HG03521 (cell line): ENCODE data around the gene RBFOX2.
A peak's percentile ranks its signal among the peaks of the same experiment; 100 is the strongest.
"Not testable (repeated sequence)": the region's sequence is repeated elsewhere in the genome, so short reads cannot be mapped to it uniquely, and the experiment has no call there.

ENCODE experiments used
- ATAC-seq: cut with Tn5 transposase; IDR thresholded peaks from one replicate; pipeline ENCODE4 v1.9.1; 2021; ENCODE audit warnings: mild to moderate bottlenecking, moderate library complexity; ENCODE audit not compliant: unreplicated experiment

Gene RBFOX2

GRCh38 chr22:36028646-36029405 lies at the start of gene RBFOX2:
TSS of gene RBFOX2 (minus strand) at chr22:36028824. CDS start at chr22:36028425, 399 bp downstream.
- ATAC-seq = peak; percentile 46

- no peak for ATAC-seq
Measured at GRCh38 chr22:36077271-36077670, 48.6 kb upstream of the RBFOX2 start.

GRCh38 chr22:36075724-36076123 lies 47.1 kb upstream of the RBFOX2 start:
- no peak for ATAC-seq

GRCh38 chr22:36075230-36075629 lies 46.6 kb upstream of the RBFOX2 start:
- ATAC-seq = no peak

GRCh38 chr22:36073476-36073875 lies 44.9 kb upstream of the RBFOX2 start:
- no peak for ATAC-seq

- not testable (repeated sequence) for ATAC-seq
Measured at GRCh38 chr22:36070645-36071044, 42.0 kb upstream of the RBFOX2 start.

GRCh38 chr22:36069368-36069767 lies 40.7 kb upstream of the RBFOX2 start:
- no peak for ATAC-seq

- no peak for ATAC-seq
Measured at GRCh38 chr22:36068776-36069344, 40.2 kb upstream of the RBFOX2 start.

GRCh38 chr22:36067235-36067558 lies 38.6 kb upstream of the RBFOX2 start:
- ATAC-seq = no peak

GRCh38 chr22:36065775-36066544 lies 37.3 kb upstream of the RBFOX2 start:
- ATAC-seq = no peak

GRCh38 chr22:36065462-36065774 lies 36.8 kb upstream of the RBFOX2 start:
- no peak for ATAC-seq

- no peak for ATAC-seq
Measured at GRCh38 chr22:36064358-36064757, 35.7 kb upstream of the RBFOX2 start.

GRCh38 chr22:36056980-36057379 lies 28.4 kb upstream of the RBFOX2 start:
- no peak for ATAC-seq

GRCh38 chr22:36055376-36056295 lies 27.0 kb upstream of the RBFOX2 start:
- ATAC-seq = no peak

- ATAC-seq = not testable (repeated sequence)
Measured at GRCh38 chr22:36054446-36054845, 25.8 kb upstream of the RBFOX2 start.

GRCh38 chr22:36053242-36054147 lies 24.9 kb upstream of the RBFOX2 start:
- ATAC-seq = no peak

- no peak for ATAC-seq
Measured at GRCh38 chr22:36052505-36052941, 23.9 kb upstream of the RBFOX2 start.

- ATAC-seq = no peak
Measured at GRCh38 chr22:36049678-36049997, 21.0 kb upstream of the RBFOX2 start.

- no peak for ATAC-seq
Measured at GRCh38 chr22:36048911-36049677, 20.5 kb upstream of the RBFOX2 start.
